HEK293 (cell line): ENCODE data around the gene CDCA5.

Source experiments
- CTCF ChIA-PET: fragments of 350-600 bp; formaldehyde crosslinking; extraction: SDS; loops from one replicate; lab custom pipeline; 2021; ENCODE audit warnings: antibody characterized with exemption; lab: Yijun Ruan, JAX
- POLR2A ChIA-PET: fragments of 300-600 bp; formaldehyde crosslinking; extraction: SDS; loops from one replicate; lab custom pipeline; 2020; ENCODE audit warnings: antibody characterized with exemption, inconsistent platforms; lab: Yijun Ruan, JAX
- H3K27ac ChIP-seq: fragments of 200-500 bp; sonication (Bioruptor generic); 2 replicates; pipeline ENCODE4 v1.5.1; 2014; ENCODE audit warnings: low read depth, low read length, control low read depth, inconsistent platforms; ENCODE audit errors: extremely low read depth
- H3K36me3 ChIP-seq, 2 experiments: fragments of 200-500 bp in 1 of 2; sonication (Bioruptor generic) in 1 of 2; 1 replicate in 1 of 2; 2 replicates in 1 of 2; pipeline ENCODE4 v1.5.1; 2014 to 2017; ENCODE audit warnings: inconsistent platforms in 2 of 2, low read length in 2 of 2; ENCODE audit not compliant: control insufficient read depth in 2 of 2, insufficient read depth in 1 of 2
- H3K4me1 ChIP-seq: fragments of 200-500 bp; sonication (Bioruptor generic); 2 replicates; pipeline ENCODE4 v1.5.1; 2014; ENCODE audit warnings: mild to moderate bottlenecking, low read length, inconsistent platforms; ENCODE audit not compliant: control insufficient read depth, insufficient read depth
- H3K4me3 ChIP-seq: 2 replicates; pipeline ENCODE4 v1.5.1; 2011; ENCODE audit warnings: low read depth, mild to moderate bottlenecking, control low read depth, low read length, moderate library complexity
- H3K9me3 ChIP-seq: fragments of 200-500 bp; sonication (Bioruptor generic); 2 replicates; pipeline ENCODE4 v1.5.1; 2014; ENCODE audit warnings: low read depth, low read length, inconsistent platforms; ENCODE audit not compliant: control insufficient read depth, insufficient read depth
- EGR2 ChIP-seq: fragments of 450-650 bp; formaldehyde crosslinking; IDR thresholded peaks from 2 replicates; pipeline ENCODE4 v1.5.1; 2016; ENCODE audit warnings: low read depth, missing biosample characterization, missing genetic modification characterization
- FEZF1 ChIP-seq: fragments of 450-650 bp; formaldehyde crosslinking; IDR thresholded peaks from 2 replicates; pipeline ENCODE4 v1.5.1; 2016; ENCODE audit warnings: missing biosample characterization, missing genetic modification characterization
- GLIS1 ChIP-seq: fragments of 450-650 bp; formaldehyde crosslinking; IDR thresholded peaks from 2 replicates; pipeline ENCODE4 v1.5.1; 2016; ENCODE audit warnings: missing biosample characterization, missing genetic modification characterization
- PRDM2 ChIP-seq: fragments of 450-650 bp; formaldehyde crosslinking; IDR thresholded peaks from 2 replicates; pipeline ENCODE4 v1.5.1; 2016; ENCODE audit warnings: missing biosample characterization, missing genetic modification characterization, borderline replicate concordance
- REPIN1 ChIP-seq: fragments of 450-650 bp; formaldehyde crosslinking; IDR thresholded peaks from 2 replicates; pipeline ENCODE4 v1.5.1; 2017; ENCODE audit warnings: missing biosample characterization, missing genetic modification characterization, low read depth
- SCRT2 ChIP-seq: fragments of 450-650 bp; formaldehyde crosslinking; IDR thresholded peaks from 2 replicates; pipeline ENCODE4 v1.5.1; 2016; ENCODE audit warnings: missing biosample characterization, missing genetic modification characterization
- ZBTB26 ChIP-seq: fragments of 450-650 bp; formaldehyde crosslinking; optimal IDR thresholded peaks from 2 replicates; pipeline ENCODE3; 2016; ENCODE audit warnings: missing biosample characterization, mild to moderate bottlenecking, missing genetic modification characterization
- ZBTB48 ChIP-seq: fragments of 450-650 bp; formaldehyde crosslinking; IDR thresholded peaks from 2 replicates; pipeline ENCODE4 v1.5.1; 2016; ENCODE audit warnings: missing biosample characterization, missing genetic modification characterization
- ZBTB8A ChIP-seq: fragments of 450-650 bp; formaldehyde crosslinking; IDR thresholded peaks from 2 replicates; pipeline ENCODE4 v1.5.1; 2016; ENCODE audit warnings: missing biosample characterization, missing genetic modification characterization
- ZFHX2 ChIP-seq: fragments of 450-650 bp; formaldehyde crosslinking; conservative IDR thresholded peaks from 2 replicates; pipeline ENCODE4 v1.5.1; 2016; ENCODE audit warnings: missing biosample characterization, missing genetic modification characterization
- ZIC2 ChIP-seq: fragments of 450-650 bp; formaldehyde crosslinking; IDR thresholded peaks from 2 replicates; pipeline ENCODE4 v1.5.1; 2016; ENCODE audit warnings: missing biosample characterization, missing genetic modification characterization
- ZNF2 ChIP-seq: fragments of 450-650 bp; formaldehyde crosslinking; IDR thresholded peaks from 2 replicates; pipeline ENCODE4 v1.5.1; 2016; ENCODE audit warnings: missing biosample characterization, missing genetic modification characterization
- ZNF335 ChIP-seq: fragments of 450-650 bp; formaldehyde crosslinking; conservative IDR thresholded peaks from 2 replicates; pipeline ENCODE4 v1.5.1; 2016; ENCODE audit warnings: missing biosample characterization, missing genetic modification characterization
- ZNF423 ChIP-seq: fragments of 450-650 bp; formaldehyde crosslinking; IDR thresholded peaks from 2 replicates; pipeline ENCODE4 v1.5.1; 2016; ENCODE audit warnings: missing biosample characterization, missing genetic modification characterization
- ZNF513 ChIP-seq: fragments of 450-650 bp; IDR thresholded peaks from 2 replicates; pipeline ENCODE4 v1.5.1; 2018; ENCODE audit warnings: missing biosample characterization, missing genetic modification characterization
- ZNF692 ChIP-seq: fragments of 450-650 bp; formaldehyde crosslinking; IDR thresholded peaks from 2 replicates; pipeline ENCODE4 v1.5.1; 2016; ENCODE audit warnings: missing biosample characterization, missing genetic modification characterization
- ZSCAN4 ChIP-seq: fragments of 450-650 bp; formaldehyde crosslinking; IDR thresholded peaks from 2 replicates; pipeline ENCODE4 v1.5.1; 2017; ENCODE audit warnings: missing biosample characterization, missing genetic modification characterization
- ZXDB ChIP-seq: fragments of 450-650 bp; formaldehyde crosslinking; IDR thresholded peaks from 2 replicates; pipeline ENCODE4 v1.5.1; 2016; ENCODE audit warnings: missing biosample characterization, missing genetic modification characterization

The CDCA5 gene

GRCh38 chr11:65117206-65118096 lies 33.6 kb upstream of the CDCA5 start, which contains the start of gene ZNHIT2 (continued):
- no peak for TF ChIP-seq PRDM2 (tag by site-specific recombination)
- peak; percentile 91 for TF ChIP-seq ZNF2
- 0 out of 2 replicates have a peak, but pooled peaks have one; percentile 25 for TF ChIP-seq ZSCAN4
- peak; percentile 57; the same call in 1 of the 2 replicates for TF ChIP-seq SCRT2 (tag by site-specific recombination)
- no peak for TF ChIP-seq FEZF1 (tag by site-specific recombination)
- TF ChIP-seq REPIN1 = peak; percentile 70; the same call in 1 of the 2 replicates
- no peak for TF ChIP-seq ZNF423 (tag by site-specific recombination)

GRCh38 chr11:65116370-65117205 lies 32.7 kb upstream of the CDCA5 start:
- peaks cover 3 to 62% of the 10 kb centered on the region in 2 experiments; a peak in 2 of 3 replicates for H3K36me3 ChIP-seq
- peaks cover 6% of the 10 kb centered on the region for H3K4me1 ChIP-seq
- H3K9me3 ChIP-seq = no peaks in the 10 kb centered on the region
- CTCF ChIA-PET = interaction anchor here (0.9 to 2.9 kb wide), 6 partner anchors 9 to 270 kb away, joined by 4 to 11 read pairs (median 5); partner anchors contain the start of gene CAPN1
- H3K27ac ChIP-seq = peak overlapping the region; percentile 78
- H3K4me3 ChIP-seq = peak overlapping the region; percentile 67
- POLR2A ChIA-PET = interaction anchor here (1.1 to 1.8 kb wide), 8 partner anchors 14 to 338 kb away, joined by 3 to 8 read pairs (median 4); partner anchors contain the start of genes CAPN1, SF1 and VPS51
- 0 out of 2 replicates have a peak, but pooled peaks have one; percentile 31 for TF ChIP-seq ZFHX2 (tag by site-specific recombination)
- peak; percentile 82 for TF ChIP-seq ZBTB8A
- TF ChIP-seq ZIC2 (tag by site-specific recombination) = peak; percentile 91
- peak; percentile 92 for TF ChIP-seq ZBTB26 (tag by site-specific recombination)
- TF ChIP-seq GLIS1 = no peak
- 0 out of 2 replicates have a peak, but pooled peaks have one; percentile 13 for TF ChIP-seq ZNF423 (tag by site-specific recombination)
- peak; percentile 32; the same call in 1 of the 2 replicates for TF ChIP-seq EGR2 (tag by site-specific recombination)
- TF ChIP-seq ZNF692 (tag by site-specific recombination) = peak; percentile 53; the same call in 1 of the 2 replicates
- TF ChIP-seq ZNF513 (tag by site-specific recombination) = no peak
- peak; percentile 59 for TF ChIP-seq ZXDB (tag by site-specific recombination)
- TF ChIP-seq ZBTB48 (tag by site-specific recombination) = peak; percentile 36; the same call in 1 of the 2 replicates
- TF ChIP-seq ZNF335 (tag by site-specific recombination) = peak; percentile 76; the same call in 1 of the 2 replicates
